H1 (cell line): Measurements from ENCODE around the gene LRRC23. TPM values are rescaled to one million over a fixed set of nuclear protein-coding genes. Genes with fewer than 3 reads are reported as not detected.

Source experiments
- CTCF ChIA-PET: fragments of 300-600 bp; sonication (Branson Sonifier 250); formaldehyde crosslinking; loops from one replicate; lab custom pipeline; 2021; ENCODE audit not compliant: partially characterized antibody; lab: Charles Lee
- POLR2A ChIA-PET: fragments of 300-600 bp; sonication (Branson Sonifier 250); formaldehyde crosslinking; loops from one replicate; lab custom pipeline; 2021; ENCODE audit warnings: inconsistent platforms; ENCODE audit not compliant: partially characterized antibody; lab: Charles Lee
- DNase-seq, 2 experiments: peaks; one replicate each; pipeline versions ENCODE4 v3.0.0 to v3.0.0-alpha.2; 2010 to 2022; ENCODE audit warnings: low spot score in 2 of 2, low read depth in 1 of 2, mixed read lengths in 1 of 2
- FAIRE-seq: peaks from 2 replicates; lab custom pipeline; 2011; peaks lifted over from hg19 to GRCh38; lab: Jason Lieb, UNC
- H2AFZ ChIP-seq: 2 replicates; pipeline ENCODE4 v1.8.1; 2012; ENCODE audit warnings: low read length, inconsistent platforms
- H2AK5ac ChIP-seq: 2 replicates; pipeline ENCODE4 v1.6.1; 2013; ENCODE audit warnings: low read depth, low read length
- H2BK120ac ChIP-seq: replicated peaks from 2 replicates; pipeline ENCODE3; 2013; ENCODE audit warnings: low read depth, low read length, inconsistent platforms
- H2BK12ac ChIP-seq: 2 replicates; pipeline ENCODE4 v1.6.1; 2013; ENCODE audit warnings: low read depth, low read length
- H2BK15ac ChIP-seq: 2 replicates; pipeline ENCODE4 v1.6.1; 2013; ENCODE audit warnings: low read length
- H2BK20ac ChIP-seq: 2 replicates; pipeline ENCODE4 v1.6.1; 2013; ENCODE audit warnings: low read length
- H2BK5ac ChIP-seq: 2 replicates; pipeline ENCODE4 v1.6.1; 2013; ENCODE audit warnings: low read depth, low read length
- H3K14ac ChIP-seq: 2 replicates; pipeline ENCODE4 v1.6.1; 2013; ENCODE audit warnings: inconsistent platforms; ENCODE audit not compliant: insufficient read length
- H3K18ac ChIP-seq: 2 replicates; pipeline ENCODE4 v1.6.1; 2013; ENCODE audit warnings: low read length; ENCODE audit errors: extremely low read depth
- H3K23ac ChIP-seq: 2 replicates; pipeline ENCODE4 v1.6.1; 2013; ENCODE audit warnings: inconsistent platforms; ENCODE audit not compliant: insufficient read length
- H3K23me2 ChIP-seq: 2 replicates; pipeline ENCODE4 v1.6.1; 2013; ENCODE audit warnings: low read depth, low read length
- H3K27ac ChIP-seq: 2 replicates; pipeline ENCODE4 v1.6.1; 2011; ENCODE audit warnings: low read depth, low read length, inconsistent platforms
- H3K27me3 ChIP-seq, 4 experiments: replicated peaks in 1 of 4; 1 replicate in 1 of 4; 2 replicates in 3 of 4; pipeline versions ENCODE4 v1.6.1 to v1.8.1; 2011 to 2013; ENCODE audit warnings: low read length in 3 of 4, mild to moderate bottlenecking in 3 of 4, inconsistent platforms in 2 of 4, mixed read lengths in 2 of 4, moderate library complexity in 1 of 4; ENCODE audit not compliant: control insufficient read depth in 3 of 4, insufficient read depth in 3 of 4; ENCODE audit errors: extremely low read depth in 1 of 4
- H3K36me3 ChIP-seq, 4 experiments: 2 replicates each; pipeline versions ENCODE4 v1.6.1 to v1.8.1; 2011 to 2013; ENCODE audit warnings: mild to moderate bottlenecking in 4 of 4, low read length in 3 of 4, moderate library complexity in 2 of 4, control low read depth in 1 of 4, inconsistent platforms in 1 of 4; ENCODE audit not compliant: insufficient read depth in 4 of 4, control insufficient read depth in 2 of 4
- H3K4ac ChIP-seq: replicated peaks from 2 replicates; pipeline ENCODE3; 2013; ENCODE audit warnings: low read length, low read depth, mixed read lengths, inconsistent platforms; ENCODE audit not compliant: insufficient read length
- H3K4me1 ChIP-seq, 4 experiments: replicated peaks in 1 of 4; 1 replicate in 1 of 4; 2 replicates in 3 of 4; pipeline versions ENCODE4 v1.6.1 to v1.8.1; 2011 to 2013; ENCODE audit warnings: low read length in 3 of 4, inconsistent platforms in 2 of 4, mixed read lengths in 1 of 4; ENCODE audit not compliant: insufficient read depth in 4 of 4, control insufficient read depth in 3 of 4
- H3K4me2 ChIP-seq, 2 experiments: 2 replicates each; pipeline versions ENCODE4 v1.6.1 to v1.8.1; 2011 to 2013; ENCODE audit warnings: low read depth in 2 of 2, low read length in 2 of 2, control low read depth in 1 of 2, inconsistent platforms in 1 of 2, mild to moderate bottlenecking in 1 of 2; ENCODE audit not compliant: insufficient read depth in 1 of 2
- H3K4me3 ChIP-seq, 4 experiments: fragments of 200-600, 300-600 bp in 1 of 4; sonication (generic), shearing (Covaris generic), sonication (Bioruptor Twin) in 1 of 4; 2 replicates each; pipeline versions ENCODE4 v1.5.1 to v1.8.1; 2011 to 2016; ENCODE audit warnings: low read length in 4 of 4, low read depth in 3 of 4, control low read depth in 2 of 4, inconsistent platforms in 2 of 4, mild to moderate bottlenecking in 2 of 4, mixed read lengths in 1 of 4, moderate library complexity in 1 of 4; ENCODE audit not compliant: insufficient read depth in 2 of 4; ENCODE audit errors: extremely low read depth in 1 of 4
- H3K56ac ChIP-seq: replicated peaks from 2 replicates; pipeline ENCODE3; 2013; ENCODE audit warnings: low read depth, mild to moderate bottlenecking, mixed read lengths, low read length, inconsistent platforms; ENCODE audit not compliant: insufficient read length
- H3K79me1 ChIP-seq: 2 replicates; pipeline ENCODE4 v1.6.1; 2013; ENCODE audit warnings: low read depth, low read length, control low read depth
- H3K79me2 ChIP-seq, 2 experiments: 2 replicates each; pipeline versions ENCODE4 v1.6.1 to v1.8.1; 2012 to 2013; ENCODE audit warnings: low read length in 2 of 2, mild to moderate bottlenecking in 2 of 2, inconsistent platforms in 1 of 2; ENCODE audit not compliant: insufficient read depth in 2 of 2, control insufficient read depth in 1 of 2
- H3K9ac ChIP-seq, 4 experiments: replicated peaks in 1 of 4; 1 replicate in 1 of 4; 2 replicates in 3 of 4; pipeline versions ENCODE4 v1.6.1 to v1.8.1; 2011 to 2013; ENCODE audit warnings: low read depth in 3 of 4, low read length in 3 of 4, control low read depth in 2 of 4, mild to moderate bottlenecking in 2 of 4, moderate library complexity in 2 of 4, inconsistent platforms in 1 of 4; ENCODE audit errors: extremely low read depth in 1 of 4
- H3K9me3 ChIP-seq, 2 experiments: 2 replicates each; pipeline versions ENCODE4 v1.6.1 to v1.8.1; 2012 to 2013; ENCODE audit warnings: mild to moderate bottlenecking in 2 of 2, moderate library complexity in 2 of 2, control low read depth in 1 of 2, inconsistent platforms in 1 of 2, low read depth in 1 of 2, low read length in 1 of 2, mixed read lengths in 1 of 2; ENCODE audit not compliant: insufficient read depth in 2 of 2
- H4K20me1 ChIP-seq, 2 experiments: replicated peaks in 1 of 2; 2 replicates each; pipeline versions ENCODE3 to v1.8.1; 2011 to 2013; ENCODE audit warnings: inconsistent platforms in 2 of 2, low read length in 2 of 2, mild to moderate bottlenecking in 1 of 2; ENCODE audit not compliant: insufficient read depth in 2 of 2, control insufficient read depth in 1 of 2
- H4K5ac ChIP-seq: 2 replicates; pipeline ENCODE4 v1.6.1; 2013; ENCODE audit warnings: low read length, low read depth, mixed read lengths, inconsistent platforms; ENCODE audit not compliant: insufficient read length
- H4K8ac ChIP-seq: 2 replicates; pipeline ENCODE4 v1.8.0; 2013; ENCODE audit warnings: mild to moderate bottlenecking, moderate library complexity, low read length, inconsistent platforms; ENCODE audit not compliant: insufficient read depth; ENCODE audit errors: extremely low read depth
- H4K91ac ChIP-seq: replicated peaks from 2 replicates; pipeline ENCODE3; 2013; ENCODE audit warnings: low read length, mixed read lengths, inconsistent platforms; ENCODE audit not compliant: insufficient read length
- PHF8 ChIP-seq: fragments of 200-600 bp; sonication (generic); conservative IDR thresholded peaks from 2 replicates; pipeline ENCODE4 v1.7.1; 2012; ENCODE audit warnings: low read depth, mild to moderate bottlenecking, inconsistent platforms, low read length, moderate library complexity
- POLR2A ChIP-seq, 2 experiments: IDR thresholded peaks; 1 replicate in 1 of 2; 2 replicates in 1 of 2; pipeline ENCODE4 v1.6.1; 2011; ENCODE audit warnings: low read depth in 2 of 2, low read length in 2 of 2, mild to moderate bottlenecking in 2 of 2; ENCODE audit errors: control extremely low read depth in 1 of 2
- POLR2AphosphoS5 ChIP-seq: IDR thresholded peaks from 2 replicates; pipeline ENCODE4 v1.6.1; 2011; ENCODE audit warnings: low read depth, low read length
- SIN3A ChIP-seq, 2 experiments: IDR thresholded peaks in 1 of 2; conservative IDR thresholded peaks in 1 of 2; 2 replicates each; pipeline ENCODE4 v1.6.1; 2011 to 2012; ENCODE audit warnings: low read length in 2 of 2, improper control_type of control experiment in 1 of 2, low read depth in 1 of 2, mild to moderate bottlenecking in 1 of 2
- WGBS, 2 experiments: shearing (Covaris generic) in 1 of 2; methylation state at CpG; one replicate each; pipeline versions ENCODE4 v1.1.6 to v1.1.7; 2013 to 2015; ENCODE audit warnings: low lambda C conversion rate in 2 of 2, mixed read lengths in 2 of 2, inconsistent platforms in 1 of 2, low coverage in 1 of 2, missing lambda C conversion rate in 1 of 2; ENCODE audit not compliant: insufficient replicate concordance in 2 of 2, insufficient coverage in 1 of 2, insufficient read length in 1 of 2; ENCODE audit errors: extremely low coverage in 1 of 2, missing lambda C conversion rate in 1 of 2; 5-methylcytosine and 5-hydroxymethylcytosine counted together
- polyA plus RNA-seq, 7 experiments: library from polyadenylated mRNA; depleted of rRNA in 3 of 7; stranded (reverse) in 5 of 7; unstranded in 2 of 7; fragments of >200 nt in 5 of 7; fragments of 200-250 nt in 2 of 7; gene quantifications; 1 replicate in 5 of 7; 2 replicates in 1 of 7; 4 replicates in 1 of 7; pipeline versions ENCODE4 v1.2.1 to v1.2.3, GENCODE V29; 2011 to 2013; ENCODE audit warnings: missing spikeins in 2 of 7, mixed read lengths in 2 of 7
- total RNA-seq: library from RNA; stranded (reverse); fragmentation: NEBNext Ultra II Directional; extraction: Animal tissue kit (Norgen Biotek cat#: 25700); gene quantifications from 2 replicates; pipeline ENCODE4 v1.2.1, GENCODE V29; 2021

The LRRC23 gene
- total and polyA plus RNA-seq, 2 of the 8 experiments (the other 6 are each of a cell fraction or from before 2014, with no cell fraction given) = 2.5 to 3.6 TPM

- ChIA-PET POLR2A (interaction anchor here (0.6 to 44.0 kb wide), 17 partner anchors 23 to 567 kb away, joined by 3 to 1596 read pairs (median 8); partner anchors contain the start of genes ATN1, C1RL, CDCA3 and EMG1), CTCF (interaction anchor here (0.6 to 20.2 kb wide), 22 partner anchors 10 to 694 kb away, joined by 3 to 277 read pairs (median 6); partner anchors contain the start of genes ATN1, C1RL, LPCAT3 and SPSB2)
- Histone ChIP-seq H4K91ac (no peak overlapping the region), H2BK20ac (0 out of 2 replicates have a peak overlapping the region, but pooled peaks have one; percentile 66), H3K27ac (0 out of 2 replicates have a peak overlapping the region, but pooled peaks have one; percentile 43), H3K27me3 (no peaks in the 10 kb centered on the region), H3K4me3 (peak overlapping the region in 3 of 4 experiments; percentile 48 to 80 (median 52); a peak in 6 of 8 replicates), H2BK15ac (no peak overlapping the region), H2BK5ac (peak overlapping the region; percentile 75; the same call in 1 of the 2 replicates), H4K5ac (no peak overlapping the region), H2BK12ac (no peak overlapping the region), H2AK5ac (peak overlapping the region; percentile 11; the same call in 1 of the 2 replicates), H3K4me2 (peak overlapping the region; percentile 56 to 84), H3K23ac (no peak overlapping the region), H3K18ac (no peak overlapping the region), H3K79me1 (peaks cover 3% of the 10 kb centered on the region), H2AFZ (no peak overlapping the region), H3K4ac (no peak overlapping the region), H3K4me1 (peaks cover 6 to 20% (median 14%) of the 10 kb centered on the region in 4 experiments), H3K14ac (no peak overlapping the region), H3K23me2 (peaks cover 11% of the 10 kb centered on the region), H2BK120ac (no peak overlapping the region), H3K56ac (no peak overlapping the region), H3K9ac (no peak overlapping the region), H3K9me3 (no peaks in the 10 kb centered on the region), H4K8ac (no peak overlapping the region), H4K20me1 (peaks cover 0 to 5% of the 10 kb centered on the region in 2 experiments), H3K36me3 (peaks cover 1 to 9% (median 4%) of the 10 kb centered on the region in 4 experiments; a peak in 5 of 8 replicates), H3K79me2 (no peaks in the 10 kb centered on the region; a peak in 1 of 4 replicates)
- TF ChIP-seq PHF8 (0 out of 2 replicates have a peak, but pooled peaks have one; percentile 19), POLR2A (IDR thresholded peaks at IDR 0.05; ENCODE audit: control extremely low read depth in 1 of 2, low read depth in 2 of 2, low read length in 2 of 2) (peak in 1 of 2 experiments; percentile 53; a peak in 1 of 3 replicates), POLR2AphosphoS5 (0 out of 2 replicates have a peak, but pooled peaks have one; percentile 45), SIN3A (conservative IDR thresholded peaks at IDR 0.05 in 1 of 2, IDR thresholded peaks at IDR 0.05 in 1 of 2; ENCODE audit: low read depth in 1 of 2, low read length in 2 of 2) (no peak)
- DNase-seq (no peak), FAIRE-seq (no peak)
- 79% methylated on average over 11 of the region's 11 CpGs; no CpG with 5 or more reads in 1 of the 2 experiments for WGBS, 2 experiments
Measured at GRCh38 chr12:6945613-6946012, 41.0 kb downstream of the LRRC23 start.
